HFFc6 (cell line): Measurements from ENCODE around the gene PSMD1. TPM values are rescaled to one million over a fixed set of nuclear protein-coding genes. Genes with fewer than 3 reads are reported as not detected.
"Not testable (repeated sequence)": the region's sequence is repeated elsewhere in the genome, so short reads cannot be mapped to it uniquely, and the experiment has no call there.

ENCODE experiments used
- DNase-seq: peaks from one replicate; pipeline ENCODE4 v3.0.0-alpha.2; 2018
- H3K27ac Mint-ChIP-seq: 2 replicates; pipeline ENCODE4 v1.8.0; 2020; ENCODE audit warnings: mild to moderate bottlenecking, mixed read lengths
- H3K27me3 Mint-ChIP-seq: 2 replicates; pipeline ENCODE4 v1.8.0; 2021; ENCODE audit warnings: mild to moderate bottlenecking, moderate library complexity, mixed read lengths; ENCODE audit not compliant: insufficient read depth
- H3K36me3 Mint-ChIP-seq: 2 replicates; pipeline ENCODE4 v1.8.0; 2021; ENCODE audit warnings: low read depth, mixed read lengths
- H3K4me1 Mint-ChIP-seq: 2 replicates; pipeline ENCODE4 v1.8.0; 2020; ENCODE audit warnings: low read depth, mixed read lengths
- H3K4me3 Mint-ChIP-seq: 2 replicates; pipeline ENCODE4 v1.8.0; 2020; ENCODE audit warnings: mild to moderate bottlenecking, moderate library complexity, mixed read lengths
- H3K9me3 Mint-ChIP-seq: 2 replicates; pipeline ENCODE4 v1.8.0; 2020; ENCODE audit warnings: mild to moderate bottlenecking, mixed read lengths
- CTCF ChIP-seq: fragments of 200-600 bp; sonication (generic); IDR thresholded peaks from 2 replicates; pipeline ENCODE4 v1.5.0; 2021; ENCODE audit warnings: antibody characterized with exemption, mild to moderate bottlenecking
- total RNA-seq, 6 experiments: library from RNA; stranded (reverse); fragmentation: NEBNext Ultra II Directional; extraction: Animal tissue kit (Norgen Biotek cat#: 25700); gene quantifications; 2 replicates in 1 of 6; 3 replicates in 5 of 6; pipeline ENCODE4 v1.2.3, GENCODE V29; 2021

Gene PSMD1
- total RNA-seq, 6 experiments from 2014 or later = 139 to 200 (median 167) TPM

DNA sequence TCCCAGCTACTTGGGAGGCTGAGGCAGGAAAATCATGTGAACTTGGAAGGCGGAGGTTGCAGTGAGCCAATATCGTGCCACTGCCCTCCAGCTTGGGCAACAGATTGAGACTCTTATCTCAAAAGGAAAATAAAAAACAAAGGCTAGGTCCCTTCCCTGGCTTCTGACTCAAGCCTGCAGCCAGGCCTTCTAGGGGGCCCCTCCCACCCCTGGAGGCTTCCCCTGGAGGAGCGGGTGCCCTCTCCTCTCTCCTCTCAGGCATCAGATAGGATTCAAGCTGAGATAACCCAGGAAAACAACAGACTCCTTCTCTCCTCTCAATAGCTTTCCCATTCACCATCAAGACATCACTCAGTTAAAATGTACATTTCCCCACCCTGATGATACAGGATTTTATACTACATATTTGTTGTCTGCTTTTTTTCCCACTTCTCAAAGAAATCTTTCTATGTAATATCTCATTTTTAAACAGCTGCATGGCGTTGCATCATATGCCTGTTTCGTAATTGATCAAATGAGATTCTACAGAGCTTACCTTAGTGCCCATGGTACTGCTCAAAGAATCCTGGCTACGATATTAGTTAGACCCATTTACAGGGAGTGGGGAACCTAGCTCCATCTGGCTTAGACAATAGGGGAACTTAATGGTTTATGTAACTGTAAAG is 40.0 kb upstream of the PSMD1 start:
- Mint-ChIP-seq H3K36me3 (no peaks in the 10 kb centered on the region), H3K4me3 (no peak overlapping the region), H3K9me3 (no peaks in the 10 kb centered on the region), H3K27ac (no peak overlapping the region), H3K4me1 (no peaks in the 10 kb centered on the region), H3K27me3 (peaks cover 29% of the 10 kb centered on the region)
- TF ChIP-seq CTCF = no peak
- DNase-seq = no peak

DNA sequence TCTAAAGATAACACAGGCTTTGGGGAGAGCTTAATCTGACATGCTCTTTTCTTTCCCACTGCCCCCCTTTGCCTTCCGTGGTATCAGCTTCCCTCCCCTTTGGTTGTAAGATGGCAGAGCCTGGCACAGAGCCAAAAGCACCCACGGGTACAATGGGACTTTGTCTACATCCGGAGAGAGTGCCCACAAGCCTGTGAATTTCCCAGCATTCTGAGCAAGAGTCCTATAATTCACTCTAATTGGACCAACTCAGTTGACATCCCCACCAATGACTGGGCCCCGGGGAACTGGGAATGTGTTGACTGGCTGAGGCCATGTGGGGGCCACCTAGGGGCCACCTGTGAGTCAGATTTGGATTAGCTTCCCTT is 39.5 kb upstream of the PSMD1 start:
- Mint-ChIP-seq H3K4me1 (no peaks in the 10 kb centered on the region), H3K27ac (no peak overlapping the region), H3K36me3 (no peaks in the 10 kb centered on the region), H3K27me3 (peaks cover 24% of the 10 kb centered on the region), H3K4me3 (no peak overlapping the region), H3K9me3 (no peaks in the 10 kb centered on the region)
- no peak for DNase-seq
- TF ChIP-seq CTCF = no peak

- TF ChIP-seq CTCF = no peak
- no peak for DNase-seq
- no peak overlapping the region for H3K4me3 Mint-ChIP-seq
- no peaks in the 10 kb centered on the region for H3K36me3 Mint-ChIP-seq
- no peaks in the 10 kb centered on the region for H3K4me1 Mint-ChIP-seq
- no peak overlapping the region for H3K27ac Mint-ChIP-seq
- H3K9me3 Mint-ChIP-seq = no peaks in the 10 kb centered on the region
- H3K27me3 Mint-ChIP-seq = peaks cover 18% of the 10 kb centered on the region
These were observed 38.5 kb upstream of the PSMD1 start for GRCh38 chr2:231018184-231018583.

DNA sequence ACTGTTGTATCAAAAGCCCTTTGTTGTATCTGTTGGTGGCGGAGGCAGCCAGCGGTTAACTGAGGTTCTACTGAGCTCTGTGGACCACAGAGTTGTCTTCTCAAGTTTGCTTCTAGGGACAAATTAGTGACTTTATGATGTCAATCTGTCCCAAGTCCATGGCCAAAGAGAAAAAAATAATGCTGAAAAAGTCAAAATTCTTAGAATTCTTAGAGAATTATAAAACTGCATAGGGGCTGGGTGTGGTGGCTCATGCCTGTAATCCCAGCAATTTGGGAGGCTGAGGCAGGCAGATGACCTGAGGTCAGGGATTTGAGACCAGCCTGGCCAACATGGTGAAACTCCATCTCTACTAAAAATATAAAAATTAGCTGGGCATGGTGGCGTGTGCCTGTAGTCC is 31.6 kb upstream of the PSMD1 start:
- H3K27ac Mint-ChIP-seq, H3K4me3 Mint-ChIP-seq, H3K4me1 Mint-ChIP-seq, H3K36me3 Mint-ChIP-seq, DNase-seq, H3K9me3 Mint-ChIP-seq: not testable (repeated sequence)
- peaks cover 32% of the 10 kb centered on the region for H3K27me3 Mint-ChIP-seq

DNA sequence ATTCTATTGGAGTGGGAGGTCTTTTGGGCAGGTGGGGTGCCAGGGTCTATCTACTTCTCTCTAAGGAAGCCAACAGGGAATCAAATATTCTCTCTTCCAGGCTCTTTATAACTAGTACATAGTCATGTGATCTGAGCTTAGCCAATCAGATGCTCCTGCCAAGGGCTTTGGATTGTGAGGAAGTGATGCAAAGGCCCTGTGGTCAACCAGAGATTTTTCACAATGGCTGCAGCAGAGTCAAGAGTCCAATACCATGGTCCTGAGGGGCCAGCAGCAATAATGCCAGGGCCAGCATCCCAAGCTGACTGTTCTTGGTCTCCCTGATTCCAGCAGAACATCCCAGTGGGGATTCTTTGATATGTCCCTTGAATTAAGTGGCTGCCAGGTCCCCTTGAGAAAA is 27.8 kb upstream of the PSMD1 start:
- no peaks in the 10 kb centered on the region for H3K36me3 Mint-ChIP-seq

GRCh38 chr2:231029563-231029962 is 27.1 kb upstream of the PSMD1 start:
- H3K36me3 Mint-ChIP-seq = no peaks in the 10 kb centered on the region
- no peak for TF ChIP-seq CTCF
- peaks cover 36% of the 10 kb centered on the region for H3K27me3 Mint-ChIP-seq
- no peaks in the 10 kb centered on the region for H3K4me1 Mint-ChIP-seq
- DNase-seq = no peak
- no peak overlapping the region for H3K27ac Mint-ChIP-seq
- no peaks in the 10 kb centered on the region for H3K9me3 Mint-ChIP-seq
- no peak overlapping the region for H3K4me3 Mint-ChIP-seq

More for the DNA sequence above, 27.8 kb upstream of the PSMD1 start:
- Mint-ChIP-seq H3K4me3 (no peak overlapping the region), H3K27me3 (peaks cover 35% of the 10 kb centered on the region), H3K9me3 (no peaks in the 10 kb centered on the region), H3K4me1 (no peaks in the 10 kb centered on the region), H3K27ac (no peak overlapping the region)
- no peak for TF ChIP-seq CTCF
- no peak for DNase-seq
